PC-9 (cell line): ENCODE results near the gene MIS12. TPM values are rescaled to one million over a fixed set of nuclear protein-coding genes. Genes with fewer than 3 reads are reported as not detected.

Source experiments
- BruUV-seq: library from RNA; stranded (reverse); fragments of 400-500 nt; replicated peaks from 2 replicates; lab custom pipeline; 2021; lab: Mats Ljungman, UMichigan
- CTCF ChIA-PET: fragments of 300-600 bp; sonication (Branson Sonifier 250); formaldehyde crosslinking; loops from one replicate; lab custom pipeline; 2022; ENCODE audit warnings: antibody characterized with exemption; lab: Charles Lee
- POLR2A ChIA-PET: fragments of 300-600 bp; sonication (Branson Sonifier 250); formaldehyde crosslinking; loops from one replicate; lab custom pipeline; 2022; ENCODE audit warnings: antibody characterized with exemption; ENCODE audit not compliant: unreplicated experiment; lab: Charles Lee
- DNase-seq, 2 experiments: peaks; one replicate each; pipeline versions ENCODE4 v3.0.0 to v3.0.0-alpha.2; 2015 to 2022; ENCODE audit warnings: mixed read lengths in 1 of 2
- H2AFZ ChIP-seq: fragments of 200-600 bp; sonication (generic); 2 replicates; pipeline ENCODE4 v1.8.1; 2017; ENCODE audit warnings: antibody characterized with exemption
- H3F3A ChIP-seq: fragments of 200-600 bp; sonication (generic); 2 replicates; pipeline ENCODE4 v1.8.1; 2017; ENCODE audit warnings: antibody characterized with exemption, mild to moderate bottlenecking, low read depth; ENCODE audit not compliant: insufficient read depth
- H3K27ac ChIP-seq: fragments of 200-600 bp; sonication (generic); 2 replicates; pipeline ENCODE4 v1.6.1; 2016; ENCODE audit warnings: mixed run types
- H3K27me3 ChIP-seq: fragments of 200-600 bp; sonication (generic); 2 replicates; pipeline ENCODE4 v1.6.1; 2016; ENCODE audit warnings: low read depth, mixed run types; ENCODE audit not compliant: insufficient read depth
- H3K36me3 ChIP-seq: fragments of 200-600 bp; sonication (generic); 2 replicates; pipeline ENCODE4 v1.6.1; 2016; ENCODE audit warnings: low read depth, mixed run types
- H3K4me1 ChIP-seq: fragments of 200-600 bp; sonication (generic); replicated peaks from 2 replicates; pipeline ENCODE4 v1.6.1; 2016; ENCODE audit warnings: mixed run types; ENCODE audit not compliant: insufficient read depth
- H3K4me2 ChIP-seq: fragments of 200-600 bp; sonication (generic); 2 replicates; pipeline ENCODE4 v1.6.1; 2017; ENCODE audit warnings: mixed run types
- H3K4me3 ChIP-seq: fragments of 200-600 bp; sonication (generic); 2 replicates; pipeline ENCODE4 v1.6.1; 2016; ENCODE audit warnings: mixed run types
- H3K79me2 ChIP-seq: fragments of 200-600 bp; sonication (generic); 2 replicates; pipeline ENCODE4 v1.6.1; 2017; ENCODE audit warnings: low read depth, mixed run types
- H3K9me2 ChIP-seq: fragments of 200-600 bp; sonication (generic); 2 replicates; pipeline ENCODE4 v1.8.1; 2017; ENCODE audit warnings: mild to moderate bottlenecking; ENCODE audit not compliant: insufficient read depth
- H3K9me3 ChIP-seq: fragments of 200-600 bp; sonication (generic); 2 replicates; pipeline ENCODE4 v1.8.1; 2016; ENCODE audit warnings: low read depth; ENCODE audit not compliant: insufficient read depth
- H4K20me1 ChIP-seq: fragments of 200-600 bp; sonication (generic); 2 replicates; pipeline ENCODE4 v1.8.1; 2017; ENCODE audit not compliant: insufficient read depth
- CTCF ChIP-seq: fragments of 200-600 bp; sonication (generic); conservative IDR thresholded peaks from 2 replicates; pipeline ENCODE4 v1.6.1; 2017; ENCODE audit warnings: mixed run types, antibody characterized with exemption, mild to moderate bottlenecking, moderate library complexity
- EZH2 ChIP-seq: fragments of 200-600 bp; sonication (generic); IDR thresholded peaks from 2 replicates; pipeline ENCODE4 v1.8.0; 2017; ENCODE audit warnings: antibody characterized with exemption, low read depth
- intact Hi-C: fragments of 100-400 bp; cut with micrococcal nuclease; formaldehyde crosslinking; loops from one replicate; pipeline ENCODE4 v1.10.0; 2022; ENCODE audit not compliant: unreplicated experiment
- total RNA-seq: library from RNA; stranded (reverse); gene quantifications from 2 replicates; pipeline ENCODE4 v1.2.3, GENCODE V29; 2021

The MIS12 gene
- total RNA-seq, 1 experiment from 2014 or later = 19.5 TPM

- peaks cover under 1% of the 10 kb centered on the region; the same call in 1 of the 2 replicates for H4K20me1 ChIP-seq
- no peak for DNase-seq
- no peak overlapping the region for H3K27ac ChIP-seq
- H3F3A ChIP-seq = peaks cover 32% of the 10 kb centered on the region; the same call in 1 of the 2 replicates
- H3K9me3 ChIP-seq = peaks cover 8% of the 10 kb centered on the region
- no peak overlapping the region for H3K4me3 ChIP-seq
- peaks cover 16% of the 10 kb centered on the region; the same call in 1 of the 2 replicates for H3K4me1 ChIP-seq
- H3K4me2 ChIP-seq = no peak overlapping the region
- POLR2A ChIA-PET = no interaction called here
- H3K79me2 ChIP-seq = peaks cover 46% of the 10 kb centered on the region
- H3K36me3 ChIP-seq = peaks cover 28% of the 10 kb centered on the region
- H3K27me3 ChIP-seq = no peaks in the 10 kb centered on the region
- CTCF ChIA-PET = no interaction called here
- no peaks in the 10 kb centered on the region for H3K9me2 ChIP-seq
- TF ChIP-seq EZH2 = no peak
- no peak for TF ChIP-seq CTCF
- intact Hi-C loops = loop anchor here (5.0 kb wide), 1 partner anchor 206 kb away; the partner anchor contains the start of gene RABEP1
- BruUV-seq = no TSS peak
- H2AFZ ChIP-seq = no peak overlapping the region
Observed at GRCh38 chr17:5488752-5489151, 2.4 kb downstream of the MIS12 start.

GRCh38 chr17:5492970-5493369 lies 6.6 kb downstream of the MIS12 start:
- H3K4me3 ChIP-seq = no peak overlapping the region
- peaks cover 22% of the 10 kb centered on the region for H3K36me3 ChIP-seq
- ChIA-PET CTCF (no interaction called here), POLR2A (no interaction called here)
- no peak for DNase-seq
- TF ChIP-seq EZH2 (no peak), CTCF (no peak)
- peaks cover 9% of the 10 kb centered on the region for H3K9me3 ChIP-seq
- H3F3A ChIP-seq = peaks cover 19% of the 10 kb centered on the region; the same call in 1 of the 2 replicates
- BruUV-seq = no TSS peak
- H3K9me2 ChIP-seq = no peaks in the 10 kb centered on the region
- intact Hi-C loops = no loop called here
- H4K20me1 ChIP-seq = no peaks in the 10 kb centered on the region
- no peak overlapping the region for H3K4me2 ChIP-seq
- no peak overlapping the region for H3K27ac ChIP-seq
- H3K4me1 ChIP-seq = no peaks in the 10 kb centered on the region; the same call in 1 of the 2 replicates
- no peaks in the 10 kb centered on the region for H3K27me3 ChIP-seq
- no peak overlapping the region for H2AFZ ChIP-seq
- peaks cover 12% of the 10 kb centered on the region for H3K79me2 ChIP-seq

- H2AFZ ChIP-seq = no peak overlapping the region
- H3K9me3 ChIP-seq = no peaks in the 10 kb centered on the region; the same call in 1 of the 2 replicates
- no TSS peak for BruUV-seq
- POLR2A ChIA-PET = interaction anchor here (0.7 kb wide), 1 partner anchor 108 kb away, joined by 4 read pairs; no protein-coding TSS in a partner anchor
- H3K79me2 ChIP-seq = no peaks in the 10 kb centered on the region
- no peak overlapping the region for H3K27ac ChIP-seq
- H3K4me2 ChIP-seq = no peak overlapping the region
- H3F3A ChIP-seq = no peaks in the 10 kb centered on the region
- H3K4me1 ChIP-seq = no peaks in the 10 kb centered on the region
- intact Hi-C loops = no loop called here
- H3K4me3 ChIP-seq = no peak overlapping the region
- H3K36me3 ChIP-seq = no peaks in the 10 kb centered on the region
- no peaks in the 10 kb centered on the region for H4K20me1 ChIP-seq
- H3K9me2 ChIP-seq = no peaks in the 10 kb centered on the region
- no peak for TF ChIP-seq CTCF
- no peak for TF ChIP-seq EZH2
- CTCF ChIA-PET = no interaction called here
- H3K27me3 ChIP-seq = no peaks in the 10 kb centered on the region
- DNase-seq = no peak
Observed at GRCh38 chr17:5499476-5500231, 13.3 kb downstream of the MIS12 start.
